ENCODE data around the gene KASH5. TPM values are rescaled to one million over a fixed set of nuclear protein-coding genes. Genes with fewer than 3 reads are reported as not detected.

Gene KASH5
- total and polyA plus RNA-seq, 2 of the 13 experiments (the other 11 are each of a cell fraction or from before 2014, with no cell fraction given), result not detected

- POLR2A ChIA-PET, result no interaction called here
- Histone ChIP-seq H2AFZ (ENCODE audit: low read length) (no peak overlapping the region), H3K27ac (ENCODE audit: extremely low read length, insufficient read depth, low read length) (peak overlapping the region; percentile 48), H4K20me1 (ENCODE audit: insufficient read depth, low read length) (no peaks in the 10 kb centered on the region), H3K4me1 (ENCODE audit: insufficient read depth, low read length) (no peaks in the 10 kb centered on the region), H3K27me3 (ENCODE audit: control insufficient read depth in 1 of 2, insufficient read depth in 2 of 2, low read length in 2 of 2) (no peaks in the 10 kb centered on the region), H3K4me2 (ENCODE audit: low read depth, low read length) (no peak overlapping the region), H3K79me2 (ENCODE audit: insufficient read depth, low read length) (no peaks in the 10 kb centered on the region), H3K9ac (ENCODE audit: insufficient read depth, low read depth, low read length) (no peak overlapping the region), H3K4me3 (replicated peaks in 1 of 3; ENCODE audit: insufficient read depth in 1 of 3, low read depth in 2 of 3, low read length in 3 of 3) (no peak overlapping the region), H3K9me3 (ENCODE audit: low read length) (no peaks in the 10 kb centered on the region), H3K36me3 (replicated peaks in 1 of 2; ENCODE audit: control insufficient read depth in 1 of 2, insufficient read depth in 2 of 2, low read length in 2 of 2) (peaks cover 0 to 3% of the 10 kb centered on the region in 2 experiments; a peak in 1 of 5 replicates)
- intact Hi-C loops (cut with micrococcal nuclease; ENCODE audit: unreplicated experiment), result no loop called here
- ATAC-seq (no peak), DNase-seq (ENCODE audit: low spot score) (no peak), FAIRE-seq (no peak)
- BruUV-seq (replicated peaks), result no TSS peak
- 96% methylated on average over 22 of the region's 37 CpGs for WGBS (ENCODE audit: low lambda C conversion rate)
- in situ Hi-C loops (cut with HindIII; ENCODE audit: extremely low pct_ligation_motif_present, low pct_unique_long_range_greater_than_20kb), result no loop called here
- CTCF ChIA-PET (ENCODE audit: low intra/inter-chr PET ratio, low total read pairs), result no interaction called here
- peak; percentile 22; the same call in 1 of the 2 replicates for TF ChIP-seq PATZ1 (CRISPR knock-in tag; IDR thresholded peaks at IDR 0.05)
- no peak for TF ChIP-seq SRY (CRISPR knock-in tag; IDR thresholded peaks at IDR 0.05)
- peak; percentile 22 for TF ChIP-seq AGO2 (optimal IDR thresholded peaks at IDR 0.05; ENCODE audit: low read depth, low read length)
- TF ChIP-seq RBFOX2 (IDR thresholded peaks at IDR 0.05; ENCODE audit: low read depth, low read length), result peak; percentile 31; the same call in 1 of the 2 replicates
Observed at GRCh38 chr19:49461656-49462055, 73.6 kb downstream of the KASH5 start.

- H3K9me3 ChIP-seq (ENCODE audit: low read length), result no peaks in the 10 kb centered on the region
- no peak overlapping the region for H3K27ac ChIP-seq (ENCODE audit: extremely low read length, insufficient read depth, low read length)
- H3K4me3 ChIP-seq (replicated peaks in 1 of 3; ENCODE audit: insufficient read depth in 1 of 3, low read depth in 2 of 3, low read length in 3 of 3), result no peak overlapping the region
- WGBS (ENCODE audit: low lambda C conversion rate), result 92% methylated on average over 12 of the region's 12 CpGs
- no peak overlapping the region for H3K9ac ChIP-seq (ENCODE audit: insufficient read depth, low read depth, low read length)
- H3K79me2 ChIP-seq (ENCODE audit: insufficient read depth, low read length), result no peaks in the 10 kb centered on the region
- POLR2A ChIA-PET, result no interaction called here
- peaks cover 0 to 3% of the 10 kb centered on the region in 2 experiments; a peak in 1 of 5 replicates for H3K36me3 ChIP-seq (replicated peaks in 1 of 2; ENCODE audit: control insufficient read depth in 1 of 2, insufficient read depth in 2 of 2, low read length in 2 of 2)
- CTCF ChIA-PET (ENCODE audit: low intra/inter-chr PET ratio, low total read pairs), result no interaction called here
- no peak for DNase-seq (ENCODE audit: low spot score)
- no peak overlapping the region for H3K4me2 ChIP-seq (ENCODE audit: low read depth, low read length)
- no peaks in the 10 kb centered on the region for H4K20me1 ChIP-seq (ENCODE audit: insufficient read depth, low read length)
- no peaks in the 10 kb centered on the region for H3K4me1 ChIP-seq (ENCODE audit: insufficient read depth, low read length)
- no TSS peak for BruUV-seq (replicated peaks)
- ATAC-seq, result no peak
- in situ Hi-C loops (cut with HindIII; ENCODE audit: extremely low pct_ligation_motif_present, low pct_unique_long_range_greater_than_20kb), result no loop called here
- intact Hi-C loops (cut with micrococcal nuclease; ENCODE audit: unreplicated experiment), result no loop called here
- no peaks in the 10 kb centered on the region for H3K27me3 ChIP-seq (ENCODE audit: control insufficient read depth in 1 of 2, insufficient read depth in 2 of 2, low read length in 2 of 2)
- no peak for TF ChIP-seq CBFB (CRISPR knock-in tag; IDR thresholded peaks at IDR 0.05)
- no peak for TF ChIP-seq KDM6A (CRISPR knock-in tag; IDR thresholded peaks at IDR 0.05; ENCODE audit: low read depth)
- peak; percentile 68; the same call in 1 of the 2 replicates for TF ChIP-seq ZSCAN22 (CRISPR knock-in tag; IDR thresholded peaks at IDR 0.05)
- no peak for TF ChIP-seq NFYC (CRISPR knock-in tag; IDR thresholded peaks at IDR 0.05)
- no peak for TF ChIP-seq ZMYM4 (CRISPR knock-in tag; IDR thresholded peaks at IDR 0.05)
- FAIRE-seq, result no peak
- no peak overlapping the region for H2AFZ ChIP-seq (ENCODE audit: low read length)
Observed at GRCh38 chr19:49462492-49462891, 74.4 kb downstream of the KASH5 start.

Measured in HepG2 (cell line).